Mammary epithelial cell (primary cell): ENCODE data around the gene CCNE1.

Experiments
- EZH2 ChIP-seq: IDR thresholded peaks from 2 replicates; pipeline ENCODE4 v1.6.1; 2012; ENCODE audit warnings: low read length, inconsistent platforms, borderline replicate concordance
- TF ChIP-seq, protein P1 (sequence below), 2 donors: IDR thresholded peaks in 1 of 2; conservative IDR thresholded peaks in 1 of 2; 2 replicates each; pipeline ENCODE4 v1.5.1; 2011 to 2012; ENCODE audit warnings: inconsistent platforms in 2 of 2, low read length in 2 of 2, mild to moderate bottlenecking in 2 of 2, control low read depth in 1 of 2, low read depth in 1 of 2; ENCODE audit not compliant: insufficient read depth in 1 of 2; ENCODE audit errors: extremely low read depth in 1 of 2

DNA sequence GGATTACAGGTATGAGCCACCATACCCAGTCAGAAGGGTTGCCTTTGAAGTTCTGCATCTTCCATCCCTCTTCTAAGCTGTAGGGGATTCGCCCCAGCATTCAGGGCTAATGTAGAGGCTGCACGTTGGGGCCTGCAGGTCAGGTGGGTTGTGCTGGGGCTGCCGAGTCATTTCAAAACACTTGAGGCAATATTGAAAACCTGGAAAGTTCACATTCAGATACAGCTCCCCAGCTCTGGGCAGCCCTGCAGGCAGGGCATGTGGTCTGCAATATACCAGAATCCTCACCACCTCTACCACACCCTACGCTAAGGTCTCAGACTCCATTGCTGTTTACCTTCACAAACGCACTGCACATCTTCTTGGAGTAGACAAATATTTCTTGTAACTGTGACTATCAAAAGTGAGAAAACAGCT lies 24.6 kb downstream of the CCNE1 start:
- no peak for TF ChIP-seq EZH2
- TF ChIP-seq, protein P1, sequence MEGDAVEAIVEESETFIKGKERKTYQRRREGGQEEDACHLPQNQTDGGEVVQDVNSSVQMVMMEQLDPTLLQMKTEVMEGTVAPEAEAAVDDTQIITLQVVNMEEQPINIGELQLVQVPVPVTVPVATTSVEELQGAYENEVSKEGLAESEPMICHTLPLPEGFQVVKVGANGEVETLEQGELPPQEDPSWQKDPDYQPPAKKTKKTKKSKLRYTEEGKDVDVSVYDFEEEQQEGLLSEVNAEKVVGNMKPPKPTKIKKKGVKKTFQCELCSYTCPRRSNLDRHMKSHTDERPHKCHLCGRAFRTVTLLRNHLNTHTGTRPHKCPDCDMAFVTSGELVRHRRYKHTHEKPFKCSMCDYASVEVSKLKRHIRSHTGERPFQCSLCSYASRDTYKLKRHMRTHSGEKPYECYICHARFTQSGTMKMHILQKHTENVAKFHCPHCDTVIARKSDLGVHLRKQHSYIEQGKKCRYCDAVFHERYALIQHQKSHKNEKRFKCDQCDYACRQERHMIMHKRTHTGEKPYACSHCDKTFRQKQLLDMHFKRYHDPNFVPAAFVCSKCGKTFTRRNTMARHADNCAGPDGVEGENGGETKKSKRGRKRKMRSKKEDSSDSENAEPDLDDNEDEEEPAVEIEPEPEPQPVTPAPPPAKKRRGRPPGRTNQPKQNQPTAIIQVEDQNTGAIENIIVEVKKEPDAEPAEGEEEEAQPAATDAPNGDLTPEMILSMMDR (conservative IDR thresholded peaks at IDR 0.05 in 1 of 2, IDR thresholded peaks at IDR 0.05 in 1 of 2; ENCODE audit: extremely low read depth in 1 of 2, insufficient read depth in 1 of 2, low read depth in 1 of 2, low read length in 2 of 2), result no peak
